ENCODE data around the gene HOXA10.

Gene HOXA10

DNA sequence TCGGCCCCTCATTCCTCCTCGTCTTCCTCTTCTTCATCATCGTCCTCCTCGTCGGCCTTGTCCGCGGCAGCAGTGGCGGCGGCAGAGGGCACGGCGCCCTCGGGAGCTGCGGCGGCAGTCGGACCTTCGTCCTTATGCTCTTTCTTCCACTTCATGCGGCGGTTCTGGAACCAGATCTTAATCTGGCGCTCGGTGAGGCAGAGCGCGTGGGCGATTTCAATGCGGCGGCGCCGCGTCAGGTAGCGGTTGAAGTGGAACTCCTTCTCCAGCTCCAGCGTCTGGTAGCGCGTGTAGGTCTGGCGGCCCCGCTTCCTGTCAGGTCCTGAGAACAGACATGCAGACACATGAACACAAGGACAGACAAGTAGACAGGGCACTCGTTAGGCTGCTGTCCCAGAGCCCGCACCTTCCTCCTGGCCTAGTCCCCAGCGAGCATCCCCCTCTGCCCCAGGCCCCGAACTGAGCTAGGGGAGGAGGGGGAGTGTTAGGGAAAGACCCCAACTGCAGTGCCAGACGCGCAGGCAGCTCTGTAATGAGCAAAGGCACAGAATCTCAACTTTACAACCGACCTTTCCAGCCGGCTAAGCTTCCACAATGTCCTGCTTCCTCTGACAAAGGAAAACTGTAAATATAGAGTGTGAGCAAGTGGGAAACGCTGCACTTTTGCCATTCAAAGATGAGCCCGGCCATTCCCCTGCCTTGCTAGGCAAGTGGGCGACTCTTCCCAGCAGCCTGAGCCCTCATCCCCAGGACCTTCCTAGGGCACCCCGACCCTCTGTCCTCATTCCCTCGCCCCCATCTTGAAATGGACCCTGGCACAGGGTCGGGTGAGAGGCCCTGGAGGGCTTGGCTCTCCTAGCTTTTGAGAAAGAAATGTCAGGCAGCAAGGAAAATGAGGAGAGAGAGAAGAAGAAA, 19.0 kb downstream of the HOXA10 start:
- no peak for DNase-seq

DNA sequence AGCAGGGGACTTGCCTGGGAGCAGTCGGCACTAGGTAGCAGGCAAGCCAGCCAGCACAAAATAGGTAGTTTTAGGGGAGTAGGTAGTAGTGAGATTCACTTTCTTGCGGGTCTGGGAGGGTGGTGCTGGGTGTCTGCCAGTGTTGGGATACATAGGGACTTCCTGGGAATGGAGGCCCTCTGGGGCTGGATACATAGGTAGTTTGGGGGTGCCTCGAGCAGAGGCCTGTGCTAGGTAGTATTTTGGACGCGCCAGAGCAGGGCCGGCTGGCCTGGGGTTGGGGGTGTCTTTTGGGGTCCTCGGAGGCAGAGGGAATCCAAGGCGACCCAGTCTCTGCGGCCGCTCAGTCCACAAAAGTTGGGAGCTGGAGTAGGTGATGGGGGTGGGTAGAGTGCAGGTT, 19.8 kb downstream of the HOXA10 start:
- no peak for DNase-seq

DNA sequence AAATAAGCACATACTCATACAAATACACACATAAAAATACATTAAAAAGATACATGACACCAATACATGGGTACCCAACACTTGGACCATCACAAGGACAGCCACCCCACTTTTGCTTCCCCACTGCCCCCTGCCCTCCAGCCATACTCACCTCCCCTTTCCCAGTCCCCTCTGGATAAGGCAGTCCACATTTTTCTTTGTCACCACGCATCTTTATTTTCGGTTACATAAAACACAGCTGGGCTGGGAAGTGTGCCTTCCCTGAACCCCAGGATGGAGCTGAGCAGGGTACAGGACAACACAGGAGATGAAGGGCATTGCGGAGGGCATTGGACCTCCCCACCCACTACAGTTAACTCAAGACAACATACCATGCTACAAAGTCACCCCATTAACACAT, 20.6 kb downstream of the HOXA10 start:
- DNase-seq: no peak

DNA sequence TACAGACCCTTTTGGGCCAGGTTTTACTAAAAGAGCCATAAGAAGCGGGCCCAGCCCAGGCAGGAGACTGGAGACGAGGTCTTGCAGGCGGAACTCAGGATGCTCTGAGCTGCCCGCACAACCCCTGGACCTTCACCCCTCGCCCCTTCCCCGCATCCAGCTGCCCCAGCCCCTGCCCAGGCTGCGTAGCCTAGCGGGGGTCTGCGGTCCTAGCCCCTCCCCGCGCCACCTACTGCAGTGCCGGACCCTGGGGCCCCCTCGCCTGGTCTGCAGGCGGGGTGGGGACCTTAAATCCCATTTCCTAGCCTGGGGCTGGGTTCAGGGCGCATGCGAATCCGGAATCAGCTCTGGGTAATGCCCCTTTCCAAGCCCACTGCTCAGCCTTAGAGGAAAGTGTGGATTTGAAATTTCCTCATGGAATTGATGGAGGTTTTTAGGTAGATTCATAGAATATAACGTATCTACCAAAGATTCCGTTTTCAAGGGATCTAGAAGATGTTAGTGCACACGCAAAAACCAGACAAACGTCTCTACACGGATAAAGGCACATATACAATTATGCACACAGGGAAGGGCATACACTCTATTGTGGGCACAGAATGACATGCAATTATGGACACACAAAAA, 21.2 kb downstream of the HOXA10 start:
- DNase-seq: no peak

DNA sequence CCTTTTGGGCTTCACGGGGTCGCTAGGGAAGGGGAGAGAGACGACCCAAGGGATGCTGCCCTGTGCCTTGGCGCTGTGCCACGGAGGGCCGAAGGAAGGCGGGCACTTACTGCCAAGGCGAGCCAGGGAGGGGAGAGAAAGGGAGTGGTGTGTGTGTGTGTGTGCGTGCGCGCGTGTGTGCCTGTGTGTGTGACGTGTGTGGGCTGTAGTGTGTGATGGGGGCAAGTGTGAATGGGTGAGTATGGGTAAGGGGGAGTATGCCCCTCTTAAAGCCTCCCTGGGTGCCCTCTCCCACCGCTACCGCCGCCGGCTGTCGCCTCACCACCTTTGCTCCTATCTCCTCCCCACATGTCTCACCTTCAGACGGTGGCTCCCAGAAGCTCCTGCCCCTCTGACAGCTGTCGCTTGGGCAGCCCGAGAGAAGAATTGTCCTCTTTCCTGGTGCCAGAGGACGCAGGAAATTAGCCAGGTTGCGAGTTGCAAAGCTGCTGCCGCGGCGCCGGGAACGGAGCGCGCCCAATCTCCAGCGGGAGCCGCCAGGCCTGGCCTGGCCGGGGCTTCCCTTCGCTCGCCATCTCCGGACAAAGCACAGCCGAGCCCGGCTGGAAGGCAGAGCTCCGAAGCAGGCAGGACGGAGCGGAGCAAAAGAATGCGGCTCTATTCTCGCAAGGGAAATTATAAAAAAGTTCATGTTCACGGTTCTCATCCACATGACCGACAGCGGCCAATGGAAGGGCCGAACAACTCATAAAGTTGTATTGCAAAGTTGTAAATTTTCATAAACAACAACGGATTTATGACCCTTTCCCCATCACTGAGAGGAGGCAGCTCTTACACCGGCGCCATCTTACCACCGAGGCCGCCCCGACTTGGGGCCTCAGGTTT, 21.9 kb downstream of the HOXA10 start, which contains the start of gene HOXA3:
Gene HOXA3, minus strand, starts transcription at position 653 of the 885 bp plus-strand sequence. CDS start 41,943 bp downstream, outside the sequence.
- DNase-seq: no peak

DNA sequence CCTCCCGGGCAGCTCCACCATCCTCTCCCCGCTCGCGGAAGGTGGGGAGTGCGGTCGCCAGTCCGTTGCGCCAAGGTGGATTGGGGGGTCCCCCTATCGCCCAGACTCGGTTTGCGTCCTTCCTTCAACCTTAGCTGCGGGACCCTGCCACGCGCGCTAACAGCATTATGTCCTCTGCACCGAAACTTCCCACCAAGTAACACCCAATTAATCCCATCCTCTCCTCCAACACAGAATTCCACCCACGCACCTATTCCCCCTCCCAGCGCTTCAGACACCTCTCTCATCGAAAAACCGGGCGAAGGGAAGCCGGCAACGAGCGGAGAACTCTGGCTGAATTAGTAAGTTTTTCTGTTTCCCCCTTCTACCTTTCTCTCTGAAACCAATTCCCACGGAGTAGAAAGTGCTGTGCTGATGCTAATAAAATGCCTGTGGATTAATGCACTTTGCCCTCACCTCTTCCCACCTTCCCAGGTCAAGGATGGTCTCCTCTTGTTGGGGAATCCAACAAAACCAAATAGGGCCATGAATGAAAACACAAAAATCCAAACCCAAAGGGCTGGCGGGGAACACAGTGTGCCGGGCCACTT, 22.7 kb downstream of the HOXA10 start:
- no peak for DNase-seq

DNA sequence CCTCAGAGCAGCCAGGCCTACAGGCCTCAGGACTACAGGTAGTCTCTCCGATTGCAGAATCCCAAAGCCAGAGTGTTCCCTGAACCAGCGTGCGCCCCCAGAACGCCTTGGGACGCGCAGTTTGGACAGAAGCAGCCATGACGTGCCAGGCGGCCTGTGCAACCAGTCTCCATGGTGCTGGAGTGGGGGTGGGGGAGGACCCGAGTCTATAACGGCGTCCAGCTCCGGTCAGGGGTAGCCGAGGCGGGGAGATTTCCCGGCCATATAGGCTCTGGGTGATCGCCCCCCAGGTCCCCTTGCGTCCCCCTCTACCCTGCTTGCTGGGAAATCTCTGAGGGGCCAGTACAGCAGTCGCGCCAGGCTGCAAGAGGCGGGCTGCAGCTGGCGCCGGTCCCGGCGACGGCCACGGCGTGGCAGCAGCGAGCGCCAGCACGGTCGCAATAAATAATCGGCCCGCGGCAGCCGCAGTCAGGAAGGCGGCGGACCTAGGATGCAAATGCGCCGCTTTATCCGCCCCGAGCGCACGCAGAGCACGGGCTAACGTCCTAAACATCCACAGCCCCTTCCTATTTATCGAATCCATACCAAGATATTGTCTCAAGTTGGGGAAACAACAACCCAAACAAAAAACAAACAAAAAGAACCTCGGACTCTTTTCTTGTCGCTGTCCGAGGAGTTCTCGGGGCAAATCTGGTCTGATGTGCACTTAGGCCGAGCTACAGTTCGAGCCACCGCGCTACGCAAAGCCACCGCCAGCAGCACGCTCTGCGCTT, 23.4 kb downstream of the HOXA10 start:
- DNase-seq: peak; percentile 68 to 70

DNA sequence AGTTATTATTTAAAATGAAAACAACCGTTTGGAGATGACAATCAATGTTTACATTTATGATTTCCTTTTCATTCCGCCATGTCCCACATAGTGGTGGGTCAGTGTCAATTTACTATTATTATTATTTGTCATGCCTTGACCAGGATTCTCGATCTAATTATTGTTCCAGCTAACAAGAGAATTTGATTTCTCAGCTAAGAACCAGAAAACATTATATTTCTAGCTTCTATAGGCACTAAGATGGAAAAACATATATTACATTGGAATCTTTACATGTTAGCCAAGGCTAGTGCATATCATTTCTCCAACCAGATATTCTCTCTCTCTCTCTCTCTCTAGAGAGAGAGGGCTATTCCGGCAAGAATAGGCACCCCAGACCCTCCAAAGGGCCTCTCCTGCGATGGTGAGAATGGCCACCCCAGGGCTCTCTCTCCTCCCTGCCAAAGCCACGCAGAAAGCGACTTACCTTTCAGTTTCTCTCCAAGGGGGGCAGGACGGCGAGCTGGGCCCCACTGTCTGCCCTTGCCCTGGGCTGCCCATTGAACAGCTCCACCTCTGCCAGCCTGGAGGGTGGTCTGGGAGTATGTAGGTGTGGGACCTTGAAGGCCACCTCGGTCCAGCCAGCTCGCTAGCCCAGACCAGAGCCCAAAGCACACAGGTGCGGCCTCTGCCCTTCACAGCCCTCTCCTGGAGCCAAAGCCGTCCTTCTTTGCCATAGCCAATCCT, 24.1 kb downstream of the HOXA10 start:
- DNase-seq: no peak

DNA sequence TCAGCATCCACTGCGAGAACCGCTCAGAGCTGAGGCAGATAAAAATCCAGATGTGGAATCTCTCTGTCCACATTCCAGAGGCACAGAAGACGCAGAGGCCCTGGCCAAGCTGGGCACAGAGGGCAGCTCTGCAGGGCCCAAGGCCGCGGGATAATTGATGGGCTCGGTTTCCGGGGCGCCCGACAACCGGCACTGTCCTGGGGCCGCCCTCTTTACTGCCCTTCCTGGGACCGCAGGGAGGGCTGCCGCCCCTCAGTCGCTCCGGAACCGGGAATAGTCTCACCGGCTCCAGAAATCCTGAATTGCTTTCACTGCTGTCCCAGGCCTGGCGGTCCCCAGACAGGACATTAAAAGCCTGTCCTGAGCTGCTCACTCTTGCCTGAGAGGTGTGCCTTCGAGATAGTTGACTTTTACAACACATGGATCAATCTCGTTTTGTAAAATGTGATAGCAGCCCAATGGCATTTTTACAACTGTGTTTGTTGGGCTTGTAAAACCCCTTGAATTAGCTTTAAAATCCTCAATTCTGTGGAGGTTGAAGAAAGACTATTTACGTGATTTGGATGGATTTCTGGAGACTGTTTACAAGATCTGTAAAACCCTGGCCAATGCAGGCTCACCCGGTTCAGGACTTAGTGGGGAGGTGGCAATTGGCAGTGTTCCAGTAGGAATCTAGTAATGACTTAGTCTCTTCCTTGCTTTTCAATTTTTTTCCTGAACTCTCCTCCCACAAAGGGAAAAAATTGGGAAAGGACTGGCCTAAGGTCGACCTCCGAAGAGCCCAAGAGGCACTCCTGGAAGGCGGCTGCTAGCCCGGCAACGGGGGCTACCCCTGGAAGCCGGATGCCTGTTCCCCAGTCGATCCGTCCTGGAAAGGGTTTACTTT, 25.1 kb downstream of the HOXA10 start:
- no peak for DNase-seq

DNA sequence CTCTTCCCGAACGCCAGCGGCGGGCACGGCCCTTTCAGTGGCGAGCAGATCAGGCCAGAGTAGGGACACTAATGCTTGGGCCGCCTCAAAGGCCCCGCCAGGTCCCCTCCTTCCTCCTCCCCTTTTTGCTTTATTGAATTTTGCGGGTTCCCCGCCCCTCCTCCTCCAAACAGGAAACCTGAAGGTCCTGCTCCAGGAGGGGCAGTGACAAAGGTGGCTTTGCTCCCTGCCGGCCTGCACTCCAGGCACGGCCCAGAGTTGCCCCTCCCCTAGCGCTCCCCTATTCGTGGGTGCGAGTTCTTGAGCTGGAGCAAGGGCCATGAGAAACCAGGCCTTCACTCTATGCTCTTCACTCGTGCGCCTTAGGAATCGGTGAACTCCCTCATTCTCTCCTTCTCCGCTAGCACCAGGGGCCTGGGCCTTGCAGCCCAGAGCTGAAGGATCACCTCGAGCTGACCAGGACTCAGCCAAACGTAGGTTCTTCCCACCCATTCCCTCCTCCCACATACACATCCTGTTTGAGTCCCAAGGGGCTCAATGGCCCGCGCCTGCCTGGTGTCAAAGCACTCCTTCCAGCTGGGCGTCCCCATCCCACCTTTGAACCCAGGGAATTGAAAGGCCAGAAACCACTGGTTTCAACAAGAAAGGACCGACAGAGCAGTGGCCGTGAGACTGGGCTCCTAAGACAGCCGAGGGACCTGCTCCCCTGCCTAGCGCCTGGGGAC, 25.9 kb downstream of the HOXA10 start:
- no peak for DNase-seq

DNA sequence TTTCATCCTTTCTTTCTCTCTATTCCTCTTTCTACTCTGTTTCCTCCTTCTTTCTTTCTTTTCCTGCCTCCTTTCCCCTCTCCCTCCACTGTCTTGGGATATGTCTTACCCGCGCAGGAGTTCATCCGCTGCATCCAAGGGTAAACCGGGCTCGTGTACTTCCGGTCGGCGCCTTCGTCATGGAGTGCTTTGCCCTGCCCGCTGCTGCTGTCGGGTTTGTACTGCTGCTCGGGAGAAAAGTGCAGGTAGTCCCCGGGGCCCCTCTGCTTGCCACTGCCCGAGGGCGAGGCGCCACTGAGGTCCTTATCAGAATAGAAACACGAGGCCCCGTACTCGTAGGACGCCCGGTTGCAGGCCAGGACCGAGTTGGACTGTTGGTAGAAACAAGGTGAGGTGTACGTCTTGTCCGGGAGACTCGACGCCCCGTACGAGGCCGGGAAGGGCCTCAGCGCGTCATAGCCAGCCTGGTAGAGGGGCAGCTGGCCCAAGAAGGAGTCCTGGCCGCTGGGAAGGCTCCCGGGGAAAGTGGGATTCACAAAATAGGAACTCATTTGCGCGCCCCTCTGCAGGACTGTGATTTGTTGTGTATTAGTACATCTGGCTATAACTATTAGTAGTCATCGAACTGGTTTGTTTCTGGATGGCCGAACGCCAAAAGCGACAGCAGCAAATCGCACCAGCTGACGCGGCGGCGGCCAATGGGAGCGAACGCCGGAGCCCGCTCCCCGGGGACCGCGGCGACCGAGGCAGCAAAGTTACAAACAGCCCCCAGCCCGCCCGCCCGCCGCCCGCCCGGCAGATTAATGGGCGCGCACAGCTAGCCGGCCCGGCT, 26.7 kb downstream of the HOXA10 start, which contains the start of gene HOXA6:
Gene HOXA6, minus strand, starts transcription at position 576 of the 832 bp plus-strand sequence. Its CDS starts 25 bp downstream, at position 551.
- DNase-seq: no peak

DNA sequence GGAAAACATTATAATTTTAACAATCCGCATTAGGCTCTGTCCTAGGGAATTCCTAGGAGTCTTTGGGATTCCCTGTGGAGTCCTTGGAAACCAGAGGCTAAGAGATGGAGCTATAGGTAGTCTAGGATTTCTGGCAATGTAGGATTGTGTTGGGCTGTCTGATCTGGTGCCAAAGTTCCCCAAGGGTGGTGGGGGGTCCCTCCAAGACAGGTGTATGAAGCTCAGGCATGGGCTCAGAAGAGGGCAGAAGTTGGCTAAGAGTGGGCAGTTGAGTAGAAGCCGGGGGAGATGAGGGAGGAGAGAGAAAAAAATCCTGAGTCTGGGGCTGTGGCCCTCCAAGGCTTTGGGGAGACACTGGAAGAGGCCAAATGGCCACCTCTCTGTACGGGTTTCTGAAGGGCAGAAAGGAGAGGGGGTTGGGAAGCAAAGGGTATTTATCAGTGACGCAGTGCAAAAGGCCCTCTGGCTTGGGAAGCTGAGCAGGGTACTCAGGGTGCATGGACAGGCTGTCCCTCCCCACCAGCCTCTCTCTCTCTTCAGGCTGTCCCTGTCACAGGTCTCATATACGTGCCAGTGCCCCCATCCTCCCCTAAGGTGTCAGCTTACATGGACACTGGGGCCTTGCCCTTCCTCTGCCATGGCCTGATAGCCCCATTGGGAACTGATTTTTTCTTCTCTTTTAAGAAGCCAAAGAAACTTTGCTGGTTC, 27.5 kb downstream of the HOXA10 start:
- DNase-seq: no peak

DNA sequence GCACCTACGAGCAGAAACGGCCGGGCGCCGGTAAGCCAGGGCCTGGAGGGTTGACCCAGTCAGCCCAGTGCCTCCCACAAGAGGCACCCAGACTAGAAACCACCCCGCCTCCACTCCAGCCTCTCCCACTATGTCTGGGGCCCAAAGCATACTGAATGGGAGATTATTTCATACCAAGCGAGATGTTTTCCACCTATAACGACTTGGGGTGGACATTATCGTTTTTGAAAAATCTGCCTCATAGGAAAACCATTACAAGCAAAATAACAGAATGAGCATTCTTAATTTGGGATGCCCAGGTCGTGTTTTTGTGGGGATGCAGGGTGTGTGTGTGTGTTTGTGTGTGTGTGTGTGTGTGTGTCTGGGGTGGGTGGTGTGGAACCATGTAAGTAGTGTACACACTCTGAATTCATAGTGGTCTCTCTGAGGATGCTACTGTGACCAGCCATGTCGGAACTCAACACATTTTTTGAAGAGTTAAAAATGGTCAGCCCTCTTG, 28.2 kb downstream of the HOXA10 start:
- DNase-seq: no peak

DNA sequence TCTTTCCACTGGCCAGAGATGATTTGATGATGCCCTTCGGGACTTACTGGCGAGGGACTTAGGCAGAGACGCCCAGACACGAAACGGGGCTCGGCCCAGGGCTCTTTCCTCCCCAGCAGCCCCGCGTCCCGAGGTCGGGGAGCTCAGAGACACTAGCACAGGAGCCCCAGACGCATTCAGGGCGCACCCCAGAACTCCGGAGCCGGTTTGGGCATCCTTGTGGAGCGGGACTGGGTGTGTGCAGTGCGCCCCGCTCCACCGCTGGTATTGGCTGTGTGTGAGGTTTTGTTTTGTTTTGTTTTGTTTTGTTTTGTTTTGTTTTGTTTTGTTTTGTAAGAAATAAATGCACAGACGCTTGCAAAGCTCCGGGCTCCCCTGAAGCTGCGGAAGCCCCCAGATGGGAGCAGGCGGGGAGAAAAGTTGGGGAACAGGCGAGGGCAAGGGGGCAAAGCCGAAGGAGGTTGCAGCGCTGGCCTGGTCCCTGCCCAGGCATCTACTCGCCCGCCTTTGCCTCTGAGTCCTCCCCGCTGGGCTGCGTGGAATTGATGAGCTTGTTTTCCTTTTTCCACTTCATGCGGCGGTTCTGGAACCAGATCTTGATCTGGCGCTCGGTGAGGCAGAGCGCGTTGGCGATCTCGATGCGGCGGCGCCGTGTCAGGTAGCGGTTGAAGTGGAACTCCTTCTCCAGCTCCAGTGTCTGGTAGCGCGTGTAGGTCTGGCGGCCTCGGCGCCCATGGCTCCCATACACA, 28.8 kb downstream of the HOXA10 start:
- DNase-seq: no peak

DNA sequence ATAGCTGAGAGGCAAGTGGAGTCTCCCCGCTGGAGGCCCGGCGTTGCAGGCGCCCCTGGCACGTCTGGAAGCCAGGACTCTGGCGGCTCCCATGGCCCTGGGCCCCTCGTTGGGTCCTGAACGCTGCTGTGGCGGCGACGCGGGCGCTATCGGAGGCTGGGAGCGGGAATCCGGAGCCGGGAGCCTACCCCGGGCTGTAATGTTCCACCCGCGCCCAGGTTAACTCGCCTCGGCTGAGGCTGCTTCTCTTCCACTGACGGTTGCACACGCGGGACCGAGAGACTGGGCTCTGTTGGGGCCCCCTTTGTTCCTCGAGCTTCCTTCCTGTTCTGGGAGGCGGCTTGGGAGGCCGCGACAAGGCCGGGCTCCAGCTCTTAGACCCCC, 29.3 kb downstream of the HOXA10 start:
- no peak for DNase-seq

DNA sequence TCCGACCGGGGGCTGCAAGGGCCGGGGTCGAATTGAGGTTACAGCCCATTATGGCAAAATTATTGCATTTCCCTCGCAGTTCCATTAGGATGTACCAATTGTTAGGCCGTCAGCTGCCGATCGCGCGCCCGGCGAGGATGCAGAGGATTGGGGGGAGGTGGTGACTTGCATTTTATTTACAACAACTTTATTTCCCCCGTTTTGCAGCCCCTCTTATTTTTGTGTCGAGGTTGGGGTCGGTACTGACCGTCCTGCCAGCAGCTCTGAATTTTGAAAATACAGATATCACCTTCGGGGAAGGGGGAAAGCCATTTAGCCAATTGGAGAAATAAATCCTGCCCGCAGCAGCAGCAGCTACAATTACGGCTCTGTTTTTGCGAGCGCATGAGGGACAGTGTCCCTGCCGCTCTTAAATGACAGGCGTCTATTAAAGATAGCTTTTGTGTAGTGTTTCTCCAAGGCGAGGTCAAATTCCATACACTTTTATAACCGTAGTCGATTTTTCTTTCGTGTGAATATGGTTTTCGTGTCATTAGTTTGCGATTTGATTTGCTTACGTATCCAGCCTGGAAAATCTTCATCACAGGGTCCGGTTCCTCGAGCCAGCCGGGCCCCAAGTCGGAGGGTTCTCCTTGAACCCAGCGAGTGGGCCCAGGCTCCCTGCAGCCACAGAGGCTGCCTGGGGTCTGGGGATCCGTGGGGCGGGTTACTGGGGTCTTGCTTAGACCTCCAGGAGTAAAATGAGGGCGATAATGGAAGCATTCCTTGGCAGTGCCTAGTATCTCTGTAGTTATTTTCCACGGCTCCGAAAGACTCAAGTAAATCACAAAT, 30.0 kb downstream of the HOXA10 start:
- DNase-seq: no peak

All from CD4-positive, alpha-beta T cell treated with Interleukin-1 beta for 1 hour (primary cell).